BLaER1 (cell line): ENCODE measurements around the gene IPO13.

Source experiments
- H3K27ac ChIP-seq: shearing (Covaris generic); formaldehyde crosslinking; 2 replicates; pipeline ENCODE4 v1.8.1; 2022
- H3K27me3 ChIP-seq: shearing (Covaris generic); formaldehyde crosslinking; 2 replicates; pipeline ENCODE4 v1.8.1; 2022
- H3K36me3 ChIP-seq: shearing (Covaris generic); formaldehyde crosslinking; 2 replicates; pipeline ENCODE4 v1.8.1; 2022
- H3K4me1 ChIP-seq: shearing (Covaris generic); formaldehyde crosslinking; 2 replicates; pipeline ENCODE4 v1.8.1; 2022
- H3K4me2 ChIP-seq: shearing (Covaris generic); formaldehyde crosslinking; 2 replicates; pipeline ENCODE4 v1.8.1; 2022
- H3K4me3 ChIP-seq: shearing (Covaris generic); formaldehyde crosslinking; 2 replicates; pipeline ENCODE4 v1.8.1; 2022
- H3K9ac ChIP-seq: shearing (Covaris generic); formaldehyde crosslinking; 2 replicates; pipeline ENCODE4 v1.8.1; 2022
- H3K9me3 ChIP-seq: shearing (Covaris generic); formaldehyde crosslinking; 2 replicates; pipeline ENCODE4 v1.8.1; 2022
- H4K20me1 ChIP-seq: shearing (Covaris generic); formaldehyde crosslinking; 2 replicates; pipeline ENCODE4 v1.8.1; 2022
- Cebpa-rat ChIP-seq: shearing (Covaris generic); IDR thresholded peaks from 2 replicates; pipeline ENCODE4 v1.8.1; 2022

Gene IPO13

GRCh38 chr1:43937179-43937865 lies 9.4 kb upstream of the IPO13 start:
- Histone ChIP-seq H3K36me3 (peaks cover 18% of the 10 kb centered on the region; the same call in 1 of the 2 replicates), H3K9me3 (no peaks in the 10 kb centered on the region), H3K9ac (no peak overlapping the region), H3K27me3 (peaks cover 61% of the 10 kb centered on the region), H3K4me3 (no peak overlapping the region), H3K27ac (no peak overlapping the region), H4K20me1 (peaks cover 49% of the 10 kb centered on the region), H3K4me2 (no peak overlapping the region), H3K4me1 (peaks cover 38% of the 10 kb centered on the region)
- no peak for TF ChIP-seq Cebpa-rat

GRCh38 chr1:43938383-43938782 lies 8.4 kb upstream of the IPO13 start:
- H3K27ac ChIP-seq, result no peak overlapping the region
- TF ChIP-seq Cebpa-rat, result no peak
- peaks cover 25% of the 10 kb centered on the region; the same call in 1 of the 2 replicates for H3K36me3 ChIP-seq
- no peak overlapping the region for H3K4me3 ChIP-seq
- H3K9ac ChIP-seq, result no peak overlapping the region
- H3K9me3 ChIP-seq, result no peaks in the 10 kb centered on the region
- peaks cover 27% of the 10 kb centered on the region for H3K4me1 ChIP-seq
- peaks cover 50% of the 10 kb centered on the region for H3K27me3 ChIP-seq
- no peak overlapping the region for H3K4me2 ChIP-seq
- peaks cover 44% of the 10 kb centered on the region for H4K20me1 ChIP-seq

- H3K27me3 ChIP-seq, result peaks cover 44% of the 10 kb centered on the region
- peaks cover 44% of the 10 kb centered on the region for H4K20me1 ChIP-seq
- no peak overlapping the region for H3K4me2 ChIP-seq
- no peaks in the 10 kb centered on the region for H3K9me3 ChIP-seq
- H3K4me3 ChIP-seq, result no peak overlapping the region
- peaks cover 29% of the 10 kb centered on the region; the same call in 1 of the 2 replicates for H3K36me3 ChIP-seq
- H3K27ac ChIP-seq, result no peak overlapping the region
- no peak overlapping the region for H3K9ac ChIP-seq
- TF ChIP-seq Cebpa-rat, result no peak
- peaks cover 22% of the 10 kb centered on the region for H3K4me1 ChIP-seq
Measured at GRCh38 chr1:43938892-43939587, 7.7 kb upstream of the IPO13 start.

GRCh38 chr1:43942411-43942810 lies 4.3 kb upstream of the IPO13 start:
- Histone ChIP-seq H3K36me3 (peaks cover 22% of the 10 kb centered on the region; the same call in 1 of the 2 replicates), H3K27ac (no peak overlapping the region), H3K9me3 (no peaks in the 10 kb centered on the region), H3K4me2 (no peak overlapping the region), H4K20me1 (peaks cover 16% of the 10 kb centered on the region), H3K9ac (no peak overlapping the region), H3K4me3 (no peak overlapping the region), H3K4me1 (peaks cover 23% of the 10 kb centered on the region), H3K27me3 (peaks cover 10% of the 10 kb centered on the region)
- no peak for TF ChIP-seq Cebpa-rat

- H3K9ac ChIP-seq, result no peak overlapping the region
- peaks cover 38% of the 10 kb centered on the region for H3K4me1 ChIP-seq
- TF ChIP-seq Cebpa-rat, result no peak
- no peak overlapping the region for H3K27ac ChIP-seq
- peaks cover 22% of the 10 kb centered on the region for H3K36me3 ChIP-seq
- no peaks in the 10 kb centered on the region for H3K27me3 ChIP-seq
- H3K4me3 ChIP-seq, result no peak overlapping the region
- H4K20me1 ChIP-seq, result peaks cover 19% of the 10 kb centered on the region; the same call in 1 of the 2 replicates
- H3K9me3 ChIP-seq, result no peaks in the 10 kb centered on the region
- peak overlapping the region; percentile 93 for H3K4me2 ChIP-seq
Measured at GRCh38 chr1:43944860-43945259, 1.9 kb upstream of the IPO13 start.

- H3K4me2 ChIP-seq, result peak overlapping the region; percentile 93
- H4K20me1 ChIP-seq, result peaks cover 19% of the 10 kb centered on the region; the same call in 1 of the 2 replicates
- no peaks in the 10 kb centered on the region for H3K27me3 ChIP-seq
- H3K9ac ChIP-seq, result peak overlapping the region; percentile 97
- no peaks in the 10 kb centered on the region for H3K9me3 ChIP-seq
- peak overlapping the region; percentile 81 for H3K4me3 ChIP-seq
- TF ChIP-seq Cebpa-rat, result no peak
- H3K27ac ChIP-seq, result peak overlapping the region; percentile 99
- H3K36me3 ChIP-seq, result peaks cover 31% of the 10 kb centered on the region
- H3K4me1 ChIP-seq, result peaks cover 38% of the 10 kb centered on the region
Measured at GRCh38 chr1:43945674-43946235, 995 bp upstream of the IPO13 start.

- H3K4me2 ChIP-seq, result peak overlapping the region; percentile 93
- peak overlapping the region; percentile 97 for H3K9ac ChIP-seq
- TF ChIP-seq Cebpa-rat, result no peak
- peaks cover 38% of the 10 kb centered on the region for H3K4me1 ChIP-seq
- peaks cover 19% of the 10 kb centered on the region; the same call in 1 of the 2 replicates for H4K20me1 ChIP-seq
- H3K36me3 ChIP-seq, result peaks cover 36% of the 10 kb centered on the region
- peak overlapping the region; percentile 81 for H3K4me3 ChIP-seq
- H3K27ac ChIP-seq, result peak overlapping the region; percentile 99
- H3K27me3 ChIP-seq, result no peaks in the 10 kb centered on the region
- no peaks in the 10 kb centered on the region for H3K9me3 ChIP-seq
Measured at GRCh38 chr1:43947061-43947873, 517 bp downstream of the IPO13 start.

GRCh38 chr1:43947874-43948437 lies 1.2 kb downstream of the IPO13 start:
- peaks cover 34% of the 10 kb centered on the region for H3K36me3 ChIP-seq
- H3K4me3 ChIP-seq, result peak overlapping the region; percentile 81
- peak overlapping the region; percentile 99; the same call in 1 of the 2 replicates for H3K27ac ChIP-seq
- peaks cover 42% of the 10 kb centered on the region for H3K4me1 ChIP-seq
- H3K9ac ChIP-seq, result peak overlapping the region; percentile 97
- H3K27me3 ChIP-seq, result no peaks in the 10 kb centered on the region
- peak overlapping the region; percentile 93 for H3K4me2 ChIP-seq
- no peak for TF ChIP-seq Cebpa-rat
- H3K9me3 ChIP-seq, result no peaks in the 10 kb centered on the region
- H4K20me1 ChIP-seq, result peaks cover 25% of the 10 kb centered on the region

- Histone ChIP-seq H3K4me1 (peaks cover 40% of the 10 kb centered on the region), H3K4me3 (no peak overlapping the region), H3K36me3 (peaks cover 26% of the 10 kb centered on the region), H3K4me2 (no peak overlapping the region), H3K9me3 (no peaks in the 10 kb centered on the region), H3K9ac (no peak overlapping the region), H3K27me3 (no peaks in the 10 kb centered on the region), H3K27ac (no peak overlapping the region), H4K20me1 (peaks cover 43% of the 10 kb centered on the region)
- TF ChIP-seq Cebpa-rat, result no peak
Measured at GRCh38 chr1:43949678-43950077, 2.9 kb downstream of the IPO13 start.
